Coronary artery (tissue), 2 donors: ENCODE measurements around the gene LINGO3.

Experiments used
- DNase-seq: peaks from one replicate; pipeline ENCODE4 v3.0.0-alpha.2; 2017; ENCODE audit warnings: low spot score
- H3K27ac ChIP-seq, 2 donors: fragments of 200-600 bp; sonication (generic); one replicate each; pipeline ENCODE4 v1.5.1; 2016 to 2019
- H3K4me3 ChIP-seq: fragments of 200-600 bp; sonication (generic); 2 replicates; pipeline ENCODE4 v1.5.1; 2016; ENCODE audit warnings: mild to moderate bottlenecking, moderate library complexity
- CTCF ChIP-seq: fragments of 200-600 bp; sonication (generic); IDR thresholded peaks from one replicate; pipeline ENCODE4 v1.5.1; 2019; ENCODE audit warnings: antibody characterized with exemption

The LINGO3 gene

DNA sequence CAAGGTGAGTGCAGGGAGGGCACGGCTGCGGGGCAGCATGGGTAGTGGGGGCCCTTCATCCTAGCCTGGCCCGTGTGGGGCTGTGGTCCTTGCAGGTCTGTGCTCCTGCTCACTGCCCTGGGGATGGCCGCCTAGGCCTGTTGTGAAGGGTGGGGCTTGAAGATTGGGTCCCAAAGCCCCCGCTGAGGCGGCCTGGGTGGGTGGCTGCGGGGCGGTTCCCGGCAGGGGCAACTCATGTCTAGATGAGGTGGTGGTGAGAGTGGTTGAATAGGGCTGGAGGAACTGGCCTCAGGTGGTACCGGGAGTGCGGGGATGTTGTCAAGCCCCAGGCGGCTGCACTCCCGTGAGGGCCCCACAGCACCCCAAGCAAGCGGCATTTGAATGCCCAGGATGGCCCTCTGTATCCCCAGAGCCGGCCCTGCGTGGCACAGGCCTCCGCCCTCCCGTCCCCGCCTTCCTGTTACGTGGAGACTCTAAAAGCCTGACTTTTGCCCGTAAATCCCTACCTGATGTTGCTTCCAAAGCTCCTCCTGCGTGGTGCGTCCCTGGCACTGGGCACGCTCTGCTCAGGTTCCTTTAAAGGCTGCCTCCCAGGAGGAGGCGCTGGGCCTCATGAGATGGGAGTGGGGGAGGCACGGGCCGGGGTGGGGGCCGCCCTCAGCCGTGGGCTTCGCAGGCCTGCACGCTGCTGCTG lies 35.5 kb upstream of the LINGO3 start:
- Histone ChIP-seq H3K27ac (no peak overlapping the region), H3K4me3 (no peak overlapping the region)
- no peak for TF ChIP-seq CTCF
- no peak for DNase-seq

DNA sequence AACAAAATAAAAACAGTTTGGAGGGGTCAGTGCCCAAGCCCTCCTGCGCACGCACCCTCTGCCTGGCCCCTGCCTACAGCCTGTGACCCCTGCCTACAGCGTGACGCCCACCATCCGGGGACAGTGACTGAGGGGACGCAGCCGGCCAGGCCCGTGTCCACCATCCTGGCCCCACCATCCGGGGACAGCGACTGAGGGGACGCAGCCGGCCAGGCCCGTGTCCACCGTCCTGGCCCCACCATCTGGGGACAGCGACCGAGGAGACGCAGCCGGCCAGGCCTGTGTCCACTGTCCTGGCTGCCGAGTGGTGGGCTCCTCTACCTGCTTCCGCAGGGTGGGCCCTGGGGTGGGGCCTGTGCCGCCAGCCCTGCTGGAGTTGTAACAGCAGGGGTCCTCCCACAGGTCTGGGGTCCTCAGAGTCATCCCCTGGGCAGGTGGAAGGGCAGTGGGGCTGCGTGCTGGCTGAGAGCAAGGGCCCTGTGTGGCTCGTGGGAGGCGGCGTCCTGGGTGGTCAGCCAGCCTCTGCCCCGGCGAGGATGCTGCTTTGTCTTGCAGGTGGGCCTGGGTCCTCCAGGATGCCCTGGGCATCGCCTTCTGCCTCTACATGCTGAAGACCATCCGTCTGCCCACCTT lies 34.8 kb upstream of the LINGO3 start:
- TF ChIP-seq CTCF = no peak
- H3K27ac ChIP-seq = no peak overlapping the region
- no peak for DNase-seq
- H3K4me3 ChIP-seq = no peak overlapping the region

DNA sequence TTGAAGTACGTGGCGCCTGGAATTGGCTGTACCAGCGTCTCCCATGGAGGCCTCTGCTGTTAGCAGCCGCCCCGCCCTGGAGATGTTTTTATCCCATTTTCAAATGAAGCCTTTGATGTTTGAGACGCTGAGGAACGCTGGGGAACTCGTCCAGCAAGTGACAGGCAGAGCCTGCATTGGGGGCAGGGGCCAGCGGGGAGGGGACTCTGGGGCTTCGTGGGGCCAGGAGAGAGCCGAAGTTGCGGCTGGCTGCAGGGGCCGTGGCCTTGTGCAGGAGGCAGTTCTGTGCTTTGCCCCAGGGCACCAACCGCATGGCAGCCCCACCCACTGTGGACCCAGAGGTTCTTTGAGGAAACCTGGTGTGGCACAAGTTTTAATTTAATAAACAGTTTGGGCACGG lies 34.0 kb upstream of the LINGO3 start:
- H3K4me3 ChIP-seq = no peak overlapping the region
- no peak for DNase-seq
- no peak for TF ChIP-seq CTCF

GRCh38 chr19:2341244-2341751 lies 33.3 kb upstream of the LINGO3 start:
- TF ChIP-seq CTCF = no peak
- H3K27ac ChIP-seq = no peak overlapping the region
- H3K4me3 ChIP-seq = no peak overlapping the region
- DNase-seq = no peak

More for the DNA sequence above, 34.0 kb upstream of the LINGO3 start:
- H3K27ac ChIP-seq = no peak overlapping the region

- DNase-seq = no peak
- H3K4me3 ChIP-seq = no peak overlapping the region
- TF ChIP-seq CTCF = no peak
- no peak overlapping the region for H3K27ac ChIP-seq
These were observed 32.7 kb upstream of the LINGO3 start for GRCh38 chr19:2340496-2341243.

GRCh38 chr19:2339644-2340310 lies 31.8 kb upstream of the LINGO3 start:
- H3K4me3 ChIP-seq = no peak overlapping the region
- no peak for DNase-seq
- no peak for TF ChIP-seq CTCF

More at GRCh38 chr19:2339644-2340310, 31.8 kb upstream of the LINGO3 start:
- H3K27ac ChIP-seq = no peak overlapping the region
